Neuron (in vitro differentiated cells): ENCODE results near the gene CASKIN1.
"Not testable (repeated sequence)": the region's sequence is repeated elsewhere in the genome, so short reads cannot be mapped to it uniquely, and the experiment has no call there.

Source experiments
- H2AFZ ChIP-seq: one replicate; pipeline ENCODE4 v1.6.1; 2013; ENCODE audit warnings: low read depth, mild to moderate bottlenecking, inconsistent platforms, low read length, moderate library complexity
- H3K27me3 ChIP-seq: one replicate; pipeline ENCODE4 v1.6.1; 2013; ENCODE audit warnings: low read length; ENCODE audit not compliant: insufficient read depth
- H3K36me3 ChIP-seq: one replicate; pipeline ENCODE4 v1.6.1; 2013; ENCODE audit warnings: low read length; ENCODE audit not compliant: insufficient read depth
- H3K4me1 ChIP-seq: one replicate; pipeline ENCODE4 v1.6.1; 2013; ENCODE audit warnings: low read length; ENCODE audit not compliant: insufficient read depth
- H3K4me3 ChIP-seq: 2 replicates; pipeline ENCODE4 v1.5.1; 2013; ENCODE audit warnings: mild to moderate bottlenecking, low read length, moderate library complexity
- H3K9me3 ChIP-seq: one replicate; pipeline ENCODE4 v1.6.1; 2013; ENCODE audit warnings: low read length

CASKIN1 gene, protein sequence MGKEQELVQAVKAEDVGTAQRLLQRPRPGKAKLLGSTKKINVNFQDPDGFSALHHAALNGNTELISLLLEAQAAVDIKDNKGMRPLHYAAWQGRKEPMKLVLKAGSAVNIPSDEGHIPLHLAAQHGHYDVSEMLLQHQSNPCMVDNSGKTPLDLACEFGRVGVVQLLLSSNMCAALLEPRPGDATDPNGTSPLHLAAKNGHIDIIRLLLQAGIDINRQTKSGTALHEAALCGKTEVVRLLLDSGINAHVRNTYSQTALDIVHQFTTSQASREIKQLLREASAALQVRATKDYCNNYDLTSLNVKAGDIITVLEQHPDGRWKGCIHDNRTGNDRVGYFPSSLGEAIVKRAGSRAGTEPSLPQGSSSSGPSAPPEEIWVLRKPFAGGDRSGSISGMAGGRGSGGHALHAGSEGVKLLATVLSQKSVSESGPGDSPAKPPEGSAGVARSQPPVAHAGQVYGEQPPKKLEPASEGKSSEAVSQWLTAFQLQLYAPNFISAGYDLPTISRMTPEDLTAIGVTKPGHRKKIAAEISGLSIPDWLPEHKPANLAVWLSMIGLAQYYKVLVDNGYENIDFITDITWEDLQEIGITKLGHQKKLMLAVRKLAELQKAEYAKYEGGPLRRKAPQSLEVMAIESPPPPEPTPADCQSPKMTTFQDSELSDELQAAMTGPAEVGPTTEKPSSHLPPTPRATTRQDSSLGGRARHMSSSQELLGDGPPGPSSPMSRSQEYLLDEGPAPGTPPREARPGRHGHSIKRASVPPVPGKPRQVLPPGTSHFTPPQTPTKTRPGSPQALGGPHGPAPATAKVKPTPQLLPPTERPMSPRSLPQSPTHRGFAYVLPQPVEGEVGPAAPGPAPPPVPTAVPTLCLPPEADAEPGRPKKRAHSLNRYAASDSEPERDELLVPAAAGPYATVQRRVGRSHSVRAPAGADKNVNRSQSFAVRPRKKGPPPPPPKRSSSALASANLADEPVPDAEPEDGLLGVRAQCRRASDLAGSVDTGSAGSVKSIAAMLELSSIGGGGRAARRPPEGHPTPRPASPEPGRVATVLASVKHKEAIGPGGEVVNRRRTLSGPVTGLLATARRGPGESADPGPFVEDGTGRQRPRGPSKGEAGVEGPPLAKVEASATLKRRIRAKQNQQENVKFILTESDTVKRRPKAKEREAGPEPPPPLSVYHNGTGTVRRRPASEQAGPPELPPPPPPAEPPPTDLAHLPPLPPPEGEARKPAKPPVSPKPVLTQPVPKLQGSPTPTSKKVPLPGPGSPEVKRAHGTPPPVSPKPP (N-terminal part only)

GRCh38 chr16:2196162-2196980 is at the start of gene CASKIN1:
TSS of gene CASKIN1 (minus strand) at chr16:2196605. CDS start at chr16:2196432, 173 bp downstream.
- Histone ChIP-seq H3K9me3 (no peaks in the 10 kb centered on the region), H3K36me3 (no peaks in the 10 kb centered on the region), H2AFZ (peak within 1 kb of the TSS; percentile 31), H3K4me3 (peak within 1 kb of the TSS; percentile 57), H3K4me1 (peaks cover 19% of the 10 kb centered on the region), H3K27me3 (no peaks in the 10 kb centered on the region)

GRCh38 chr16:2244926-2245795 is 48.8 kb upstream of the CASKIN1 start:
- Histone ChIP-seq H2AFZ (no peak overlapping the region), H3K4me1 (peaks cover 3% of the 10 kb centered on the region), H3K27me3 (no peaks in the 10 kb centered on the region), H3K4me3 (no peak overlapping the region), H3K9me3 (no peaks in the 10 kb centered on the region), H3K36me3 (peaks cover 56% of the 10 kb centered on the region)

DNA sequence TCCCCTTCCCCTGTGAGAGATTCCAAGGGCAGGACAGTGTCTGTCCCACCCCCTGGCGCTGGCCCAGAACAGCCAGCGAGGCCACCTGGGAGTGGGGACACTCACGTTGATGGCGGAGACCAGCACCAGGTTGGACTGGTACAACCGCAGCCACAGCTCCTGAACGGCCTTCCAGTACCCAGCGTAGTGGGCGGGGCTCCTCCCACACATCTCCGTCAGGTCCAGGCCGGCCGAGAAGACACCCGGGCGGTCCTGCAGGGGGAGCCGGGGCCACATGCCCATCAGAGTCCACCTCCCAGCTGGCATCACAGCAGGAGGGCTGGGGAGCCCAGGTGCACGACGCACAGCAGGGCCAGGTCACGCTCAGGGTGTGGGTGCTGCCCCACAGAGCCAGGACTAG is 47.9 kb upstream of the CASKIN1 start:
- Histone ChIP-seq H3K9me3 (no peaks in the 10 kb centered on the region), H3K36me3 (peaks cover 62% of the 10 kb centered on the region), H2AFZ (no peak overlapping the region), H3K27me3 (no peaks in the 10 kb centered on the region), H3K4me1 (no peaks in the 10 kb centered on the region), H3K4me3 (no peak overlapping the region)

- Histone ChIP-seq H3K4me1 (no peaks in the 10 kb centered on the region), H2AFZ (no peak overlapping the region), H3K27me3 (no peaks in the 10 kb centered on the region), H3K36me3 (peaks cover 63% of the 10 kb centered on the region), H3K4me3 (no peak overlapping the region), H3K9me3 (no peaks in the 10 kb centered on the region)
These were observed 47.4 kb upstream of the CASKIN1 start for GRCh38 chr16:2243781-2244180.

GRCh38 chr16:2243031-2243528 is 46.7 kb upstream of the CASKIN1 start:
- no peaks in the 10 kb centered on the region for H3K9me3 ChIP-seq
- peaks cover 65% of the 10 kb centered on the region for H3K36me3 ChIP-seq
- no peak overlapping the region for H3K4me3 ChIP-seq
- no peaks in the 10 kb centered on the region for H3K27me3 ChIP-seq
- H3K4me1 ChIP-seq = no peaks in the 10 kb centered on the region
- H2AFZ ChIP-seq = no peak overlapping the region

GRCh38 chr16:2242598-2242997 is 46.2 kb upstream of the CASKIN1 start:
- Histone ChIP-seq H3K27me3 (no peaks in the 10 kb centered on the region), H3K4me1 (no peaks in the 10 kb centered on the region)

DNA sequence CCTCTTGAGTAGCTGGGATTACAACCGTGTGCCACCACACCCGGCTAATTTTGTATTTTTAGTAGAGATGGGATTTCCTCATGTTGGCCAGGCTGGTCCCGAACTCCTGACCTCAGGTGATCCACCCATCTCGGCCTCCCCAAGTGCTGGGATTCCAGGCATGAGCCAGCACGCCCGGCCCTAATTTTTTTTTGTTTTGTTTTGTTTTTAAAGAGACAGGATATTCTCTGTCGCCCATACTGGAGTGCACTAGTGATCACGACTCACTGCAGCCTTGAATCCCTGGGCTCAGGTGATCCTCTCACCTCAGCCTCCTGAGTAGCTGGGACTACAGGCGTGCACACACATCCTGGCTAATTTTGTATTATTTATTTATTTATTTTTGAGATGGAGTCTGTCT is 43.9 kb upstream of the CASKIN1 start:
- not testable (repeated sequence) for H3K4me1 ChIP-seq, H3K27me3 ChIP-seq, H3K9me3 ChIP-seq, H3K4me3 ChIP-seq, H2AFZ ChIP-seq
- H3K36me3 ChIP-seq = peaks cover 57% of the 10 kb centered on the region

More at GRCh38 chr16:2242598-2242997, 46.2 kb upstream of the CASKIN1 start:
- Histone ChIP-seq H3K4me3 (no peak overlapping the region), H3K36me3 (peaks cover 65% of the 10 kb centered on the region), H2AFZ (no peak overlapping the region), H3K9me3 (no peaks in the 10 kb centered on the region)

DNA sequence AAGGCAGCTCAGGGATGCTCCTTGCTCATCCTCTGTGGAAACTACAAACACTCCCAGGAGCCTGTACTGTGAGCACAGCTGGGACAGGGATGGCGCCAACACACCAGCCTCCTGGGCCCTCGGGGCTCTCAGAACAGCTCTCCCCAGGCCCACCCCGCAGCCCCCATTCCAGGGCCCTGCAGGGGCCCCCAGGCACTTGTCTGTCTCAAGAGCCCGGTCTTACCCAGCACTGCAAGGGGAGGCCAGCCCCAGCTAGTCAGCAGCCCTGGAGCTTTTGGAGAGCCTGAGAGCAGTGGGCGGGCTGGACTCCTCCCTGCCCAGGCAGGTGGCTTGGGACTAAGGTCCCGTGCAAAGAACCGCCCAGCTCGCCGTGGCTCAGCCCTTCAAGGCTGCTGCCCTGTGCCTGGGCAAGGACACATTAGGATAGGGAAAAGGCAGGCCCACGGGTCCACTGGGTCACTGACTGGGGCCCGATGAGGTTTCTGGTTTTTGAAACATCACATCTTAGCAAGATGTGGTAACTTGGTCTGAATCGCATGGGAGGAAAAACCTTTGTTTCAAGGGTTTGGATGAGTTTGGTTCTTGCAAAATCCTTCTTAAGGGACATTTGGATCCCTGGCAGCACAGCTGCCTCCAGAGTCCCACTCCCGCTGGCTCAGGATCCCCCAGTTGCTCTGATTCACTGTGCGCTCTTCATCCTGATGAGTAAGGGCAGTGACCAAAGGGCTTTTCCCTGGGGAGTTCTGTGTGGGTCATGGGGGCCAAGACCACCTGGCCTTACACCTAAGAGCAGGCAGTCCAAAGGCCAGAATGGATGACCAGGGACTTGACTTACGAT is 42.7 kb upstream of the CASKIN1 start:
- H3K9me3 ChIP-seq = no peaks in the 10 kb centered on the region
- no peaks in the 10 kb centered on the region for H3K4me1 ChIP-seq
- H3K36me3 ChIP-seq = peaks cover 56% of the 10 kb centered on the region
- no peaks in the 10 kb centered on the region for H3K27me3 ChIP-seq
- H2AFZ ChIP-seq = no peak overlapping the region
- no peak overlapping the region for H3K4me3 ChIP-seq

GRCh38 chr16:2238150-2238837 is 41.9 kb upstream of the CASKIN1 start:
- Histone ChIP-seq H3K4me3 (no peak overlapping the region), H3K9me3 (no peaks in the 10 kb centered on the region), H3K27me3 (no peaks in the 10 kb centered on the region), H2AFZ (no peak overlapping the region), H3K4me1 (no peaks in the 10 kb centered on the region), H3K36me3 (peaks cover 57% of the 10 kb centered on the region)

GRCh38 chr16:2237493-2238149 is 41.2 kb upstream of the CASKIN1 start:
- Histone ChIP-seq H2AFZ (no peak overlapping the region), H3K27me3 (no peaks in the 10 kb centered on the region), H3K36me3 (peaks cover 56% of the 10 kb centered on the region), H3K4me3 (no peak overlapping the region), H3K9me3 (no peaks in the 10 kb centered on the region), H3K4me1 (no peaks in the 10 kb centered on the region)
